ENCODE measurements around the gene CANX. TPM values are rescaled to one million over a fixed set of nuclear protein-coding genes. Genes with fewer than 3 reads are reported as not detected.
"Not testable (repeated sequence)": the region's sequence is repeated elsewhere in the genome, so short reads cannot be mapped to it uniquely, and the experiment has no call there.

The CANX gene
- total and polyA plus RNA-seq, 2 donors (not counting 3 experiments of a cell fraction or from before 2014, with no cell fraction given) = 193 to 986 TPM

DNA sequence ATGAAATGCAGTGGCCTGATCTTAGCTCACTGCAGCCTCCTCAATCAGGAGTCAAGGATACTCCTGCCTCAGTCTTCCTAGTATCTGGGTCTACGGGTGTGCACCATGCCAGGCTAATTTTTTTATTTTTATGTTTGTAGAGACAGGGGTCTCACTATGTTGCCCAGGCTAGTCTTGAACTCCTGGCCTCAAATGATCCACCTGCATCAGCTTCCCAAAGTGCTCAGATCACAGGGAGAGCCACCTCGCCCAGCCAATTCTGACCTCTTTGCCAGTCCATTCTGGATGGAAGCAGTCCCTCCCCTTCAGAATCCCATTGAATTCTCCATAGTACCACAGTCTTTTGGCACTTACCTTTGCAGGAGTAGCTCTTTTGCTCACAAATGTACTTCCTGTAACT lies 1.7 kb upstream of the CANX start:
- Histone ChIP-seq H3K79me2 (ENCODE audit: control insufficient read depth, insufficient read depth, low read length) (peaks cover 32% of the 10 kb centered on the region), H4K20me1 (replicated peaks; ENCODE audit: control insufficient read depth, extremely low read depth, insufficient read depth, low read length) (no peaks in the 10 kb centered on the region), H3K36me3 (ENCODE audit: control insufficient read depth in 2 of 2, extremely low read depth in 1 of 2, insufficient read depth in 2 of 2, low read length in 2 of 2) (no peaks in the 10 kb centered on the region), H3K4me1 (ENCODE audit: control insufficient read depth, extremely low read depth, insufficient read depth, low read length) (peaks cover 18% of the 10 kb centered on the region), H3K27me3 (ENCODE audit: control insufficient read depth in 2 of 2, insufficient read depth in 2 of 2, low read length in 2 of 2) (no peaks in the 10 kb centered on the region), H3K4me3 (replicated peaks in 1 of 3; ENCODE audit: insufficient read depth in 1 of 3, low read depth in 1 of 3, low read length in 3 of 3) (no peak overlapping the region), H3K27ac (ENCODE audit: insufficient read depth, low read depth, low read length) (no peak overlapping the region), H3K9ac (replicated peaks; ENCODE audit: extremely low read depth, insufficient read depth, low read length) (no peak overlapping the region), H3K9me3 (replicated peaks; ENCODE audit: control insufficient read depth, insufficient read depth, low read length) (no peaks in the 10 kb centered on the region), H3K4me2 (ENCODE audit: insufficient read depth, low read length) (no peak overlapping the region), H3K9me1 (replicated peaks; ENCODE audit: control insufficient read depth, extremely low read depth, insufficient read depth, low read length) (no peaks in the 10 kb centered on the region), H2AFZ (ENCODE audit: low read depth, low read length) (no peak overlapping the region)
- intact Hi-C loops (cut with micrococcal nuclease) (loop anchor here (5.0 kb wide), 2 partner anchors 110 to 1545 kb away; partner anchors contain the start of genes MGAT4B and RACK1), dilution Hi-C loops (cut with MboI; ENCODE audit: extremely low pct_ligation_motif_present, low sequenced_read_pairs) (no loop called here)
- no TSS peak for BruUV-seq (replicated peaks)
- no peak for FAIRE-seq
- no peak for TF ChIP-seq EZH2 (IDR thresholded peaks at IDR 0.05; ENCODE audit: borderline replicate concordance, low read depth, low read length, severe bottlenecking)
- no peak for TF ChIP-seq GATA2 (IDR thresholded peaks at IDR 0.05; ENCODE audit: insufficient read depth, insufficient read length, low read depth, low read length)
- TF ChIP-seq, protein P1, sequence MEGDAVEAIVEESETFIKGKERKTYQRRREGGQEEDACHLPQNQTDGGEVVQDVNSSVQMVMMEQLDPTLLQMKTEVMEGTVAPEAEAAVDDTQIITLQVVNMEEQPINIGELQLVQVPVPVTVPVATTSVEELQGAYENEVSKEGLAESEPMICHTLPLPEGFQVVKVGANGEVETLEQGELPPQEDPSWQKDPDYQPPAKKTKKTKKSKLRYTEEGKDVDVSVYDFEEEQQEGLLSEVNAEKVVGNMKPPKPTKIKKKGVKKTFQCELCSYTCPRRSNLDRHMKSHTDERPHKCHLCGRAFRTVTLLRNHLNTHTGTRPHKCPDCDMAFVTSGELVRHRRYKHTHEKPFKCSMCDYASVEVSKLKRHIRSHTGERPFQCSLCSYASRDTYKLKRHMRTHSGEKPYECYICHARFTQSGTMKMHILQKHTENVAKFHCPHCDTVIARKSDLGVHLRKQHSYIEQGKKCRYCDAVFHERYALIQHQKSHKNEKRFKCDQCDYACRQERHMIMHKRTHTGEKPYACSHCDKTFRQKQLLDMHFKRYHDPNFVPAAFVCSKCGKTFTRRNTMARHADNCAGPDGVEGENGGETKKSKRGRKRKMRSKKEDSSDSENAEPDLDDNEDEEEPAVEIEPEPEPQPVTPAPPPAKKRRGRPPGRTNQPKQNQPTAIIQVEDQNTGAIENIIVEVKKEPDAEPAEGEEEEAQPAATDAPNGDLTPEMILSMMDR (IDR thresholded peaks at IDR 0.05; ENCODE audit: extremely low read depth in 1 of 2, insufficient read depth in 1 of 2, low read depth in 1 of 2, low read length in 2 of 2) = no peak
- TF ChIP-seq POLR2A (IDR thresholded peaks at IDR 0.05; ENCODE audit: low read depth, low read length) = no peak
- TF ChIP-seq POLR2AphosphoS5 (IDR thresholded peaks at IDR 0.05; ENCODE audit: insufficient read depth, low read depth, low read length) = no peak
- TF ChIP-seq JUN (IDR thresholded peaks at IDR 0.05; ENCODE audit: borderline replicate concordance, insufficient read depth, insufficient read length, low read depth) = no peak
- TF ChIP-seq FOS (IDR thresholded peaks at IDR 0.05; ENCODE audit: borderline replicate concordance, insufficient read depth, low read length) = no peak
- TF ChIP-seq MYC (IDR thresholded peaks at IDR 0.05; ENCODE audit: low read depth, low read length) = no peak
- TF ChIP-seq, protein P2, sequence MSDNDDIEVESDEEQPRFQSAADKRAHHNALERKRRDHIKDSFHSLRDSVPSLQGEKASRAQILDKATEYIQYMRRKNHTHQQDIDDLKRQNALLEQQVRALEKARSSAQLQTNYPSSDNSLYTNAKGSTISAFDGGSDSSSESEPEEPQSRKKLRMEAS (IDR thresholded peaks at IDR 0.05; ENCODE audit: insufficient read depth, insufficient read length) = no peak
- POLR2A ChIA-PET = no interaction called here
- no peak for DNase-seq (ENCODE audit: low read depth, low spot score)
- CTCF ChIA-PET = interaction anchor here (1.4 kb wide), 1 partner anchor 19 kb away, joined by 6 read pairs; no protein-coding TSS in a partner anchor

DNA sequence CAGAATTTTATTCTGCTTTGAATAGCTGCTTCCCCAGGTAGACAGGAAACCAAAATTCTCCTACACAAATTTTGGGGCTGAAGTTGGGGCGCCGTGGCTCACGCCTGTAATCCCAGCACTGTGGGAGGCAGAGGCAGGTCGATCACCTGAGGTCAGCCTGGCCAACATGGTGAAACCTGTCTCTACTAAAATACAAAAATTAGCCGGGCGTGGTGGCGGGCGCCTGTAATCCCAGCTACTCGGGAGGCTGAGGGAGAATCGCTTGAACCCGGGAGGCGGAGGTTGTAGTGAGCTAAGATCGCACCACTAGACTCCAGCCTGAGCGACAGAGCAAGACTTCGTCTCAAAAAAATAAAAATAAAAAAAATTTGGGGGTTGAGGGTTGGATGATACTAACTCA lies 1.2 kb upstream of the CANX start:
- POLR2A ChIA-PET = not testable (repeated sequence)

More for the DNA sequence above, 1.2 kb upstream of the CANX start:
- H3K27me3 ChIP-seq (ENCODE audit: control insufficient read depth in 2 of 2, insufficient read depth in 2 of 2, low read length in 2 of 2); H3K36me3 ChIP-seq (ENCODE audit: control insufficient read depth in 2 of 2, extremely low read depth in 1 of 2, insufficient read depth in 2 of 2, low read length in 2 of 2); BruUV-seq (replicated peaks); H3K9me3 ChIP-seq (replicated peaks; ENCODE audit: control insufficient read depth, insufficient read depth, low read length); H3K9me1 ChIP-seq (replicated peaks; ENCODE audit: control insufficient read depth, extremely low read depth, insufficient read depth, low read length); DNase-seq (ENCODE audit: low read depth, low spot score); H4K20me1 ChIP-seq (replicated peaks; ENCODE audit: control insufficient read depth, extremely low read depth, insufficient read depth, low read length); dilution Hi-C loops (cut with MboI; ENCODE audit: extremely low pct_ligation_motif_present, low sequenced_read_pairs); H2AFZ ChIP-seq (ENCODE audit: low read depth, low read length); FAIRE-seq: not testable (repeated sequence)
- Histone ChIP-seq H3K9ac (replicated peaks; ENCODE audit: extremely low read depth, insufficient read depth, low read length) (peak overlapping the region; percentile 97), H3K27ac (ENCODE audit: insufficient read depth, low read depth, low read length) (peak overlapping the region; percentile 94), H3K79me2 (ENCODE audit: control insufficient read depth, insufficient read depth, low read length) (peaks cover 37% of the 10 kb centered on the region), H3K4me3 (replicated peaks in 1 of 3; ENCODE audit: insufficient read depth in 1 of 3, low read depth in 1 of 3, low read length in 3 of 3) (peak overlapping the region in 1 of 3 experiments; percentile 70), H3K4me1 (ENCODE audit: control insufficient read depth, extremely low read depth, insufficient read depth, low read length) (peaks cover 18% of the 10 kb centered on the region), H3K4me2 (ENCODE audit: insufficient read depth, low read length) (peak overlapping the region; percentile 81)
- CTCF ChIA-PET = interaction anchor here (1.4 kb wide), 1 partner anchor 19 kb away, joined by 6 read pairs; no protein-coding TSS in a partner anchor
- intact Hi-C loops (cut with micrococcal nuclease) = loop anchor here (5.0 kb wide), 2 partner anchors 110 to 1545 kb away; partner anchors contain the start of genes MGAT4B and RACK1

Measured in endothelial cell of umbilical vein (primary cell).